Natural killer cell (primary cell): ENCODE results near the gene MRM3. TPM values are rescaled to one million over a fixed set of nuclear protein-coding genes. Genes with fewer than 3 reads are reported as not detected.

Experiments
- ATAC-seq, 3 donors: fragments of 150-1000 bp in 2 of 3; fragments of 200-7000 bp in 1 of 3; cut with Tn5 transposase; 1 replicate in 1 of 3; 2 replicates in 2 of 3; pipeline ENCODE4 v1.10.0; 2021; ENCODE audit warnings: mild to moderate bottlenecking in 2 of 3, moderate library complexity in 2 of 3
- DNase-seq, 2 donors: peaks; one replicate each; pipeline versions ENCODE4 v3.0.0 to v3.0.0-alpha.2; 2013 to 2021; ENCODE audit warnings: mixed read lengths in 1 of 2
- H3K27ac ChIP-seq: one replicate; pipeline ENCODE4 v1.5.1; 2013; ENCODE audit warnings: mild to moderate bottlenecking, low read length
- H3K27me3 ChIP-seq: one replicate; pipeline ENCODE4 v1.6.1; 2013; ENCODE audit warnings: low read length; ENCODE audit not compliant: control insufficient read depth, insufficient read depth
- H3K36me3 ChIP-seq: one replicate; pipeline ENCODE4 v1.6.1; 2013; ENCODE audit warnings: low read length; ENCODE audit not compliant: control insufficient read depth, insufficient read depth
- H3K4me1 ChIP-seq: one replicate; pipeline ENCODE4 v1.6.1; 2013; ENCODE audit warnings: low read length; ENCODE audit not compliant: control insufficient read depth, insufficient read depth
- H3K4me3 ChIP-seq: one replicate; pipeline ENCODE4 v1.5.1; 2013; ENCODE audit warnings: low read length
- H3K9me3 ChIP-seq: one replicate; pipeline ENCODE4 v1.6.1; 2013; ENCODE audit warnings: low read length; ENCODE audit not compliant: control insufficient read depth, insufficient read depth
- H3K27ac Mint-ChIP-seq, 2 donors: one replicate each; pipeline ENCODE4 v1.8.0; 2022; ENCODE audit warnings: mild to moderate bottlenecking in 2 of 2, mixed read lengths in 2 of 2, moderate library complexity in 1 of 2
- H3K27me3 Mint-ChIP-seq, 2 donors: one replicate each; pipeline ENCODE4 v1.8.0; 2022; ENCODE audit warnings: low read depth in 2 of 2, mixed read lengths in 2 of 2
- H3K36me3 Mint-ChIP-seq: one replicate; pipeline ENCODE4 v1.8.0; 2022; ENCODE audit warnings: mixed read lengths
- H3K4me1 Mint-ChIP-seq, 2 donors: one replicate each; pipeline ENCODE4 v1.8.0; 2022; ENCODE audit warnings: mixed read lengths in 2 of 2
- H3K4me3 Mint-ChIP-seq: one replicate; pipeline ENCODE4 v1.8.0; 2022; ENCODE audit warnings: mild to moderate bottlenecking, moderate library complexity, mixed read lengths
- H3K9me3 Mint-ChIP-seq, 2 donors: one replicate each; pipeline ENCODE4 v1.8.0; 2022; ENCODE audit warnings: mixed read lengths in 2 of 2
- CTCF ChIP-seq: fragments of 200-600 bp; IDR thresholded peaks from one replicate; pipeline ENCODE4 v1.8.0; 2022; ENCODE audit warnings: antibody characterized with exemption
- WGBS: methylation state at CpG from one replicate; pipeline ENCODE4 v1.1.7; 2013; ENCODE audit warnings: missing lambda C conversion rate; ENCODE audit not compliant: insufficient coverage; 5-methylcytosine and 5-hydroxymethylcytosine counted together
- intact Hi-C: fragments of 100-400 bp; cut with micrococcal nuclease; formaldehyde crosslinking; loops from one replicate; pipeline ENCODE4 v1.14.2; 2022
- total RNA-seq, 4 donors: library from RNA; stranded (reverse); fragments of 120-200 nt in 1 of 4; gene quantifications; one replicate each; pipeline versions ENCODE4 v1.2.3 to v1.2.4, GENCODE V29; 2013 to 2022

Gene MRM3
- total RNA-seq, 3 donors from 2014 or later (not counting 1 experiment from before 2014, with no cell fraction given), result 24.3 to 32.2 (median 31.9) TPM

GRCh38 chr17:806781-807522 lies 24.8 kb downstream of the MRM3 start:
- Histone ChIP-seq H3K36me3 (no peaks in the 10 kb centered on the region), H3K27ac (no peak overlapping the region), H3K4me3 (no peak overlapping the region), H3K4me1 (no peaks in the 10 kb centered on the region), H3K9me3 (no peaks in the 10 kb centered on the region), H3K27me3 (no peaks in the 10 kb centered on the region)
- ATAC-seq, result no peak
- Mint-ChIP-seq H3K4me3 (no peak overlapping the region), H3K27me3 (peaks cover 0 to 3% of the 10 kb centered on the region in 2 donors), H3K9me3 (no peaks in the 10 kb centered on the region), H3K27ac (no peak overlapping the region), H3K36me3 (no peaks in the 10 kb centered on the region), H3K4me1 (no peaks in the 10 kb centered on the region)
- no peak for DNase-seq
- 86% methylated on average over 33 of the region's 33 CpGs for WGBS
- intact Hi-C loops, result no loop called here
- no peak for TF ChIP-seq CTCF

- no peak overlapping the region for H3K4me3 Mint-ChIP-seq
- DNase-seq (no peak), ATAC-seq (no peak)
- Histone ChIP-seq H3K27ac (no peak overlapping the region), H3K4me1 (no peaks in the 10 kb centered on the region), H3K9me3 (no peaks in the 10 kb centered on the region), H3K36me3 (no peaks in the 10 kb centered on the region), H3K27me3 (no peaks in the 10 kb centered on the region), H3K4me3 (no peak overlapping the region)
- intact Hi-C loops, result no loop called here
- H3K4me1 Mint-ChIP-seq, result no peaks in the 10 kb centered on the region
- TF ChIP-seq CTCF, result no peak
- no peaks in the 10 kb centered on the region for H3K9me3 Mint-ChIP-seq
- 88% methylated on average over 28 of the region's 28 CpGs for WGBS
- peaks cover 0 to 6% of the 10 kb centered on the region in 2 donors for H3K27me3 Mint-ChIP-seq
- H3K27ac Mint-ChIP-seq, result no peak overlapping the region
- no peaks in the 10 kb centered on the region for H3K36me3 Mint-ChIP-seq
Measured at GRCh38 chr17:807523-808294, 25.6 kb downstream of the MRM3 start.

- H3K4me1 Mint-ChIP-seq, result no peaks in the 10 kb centered on the region
- no peak overlapping the region for H3K4me3 Mint-ChIP-seq
- no peak overlapping the region for H3K27ac ChIP-seq
- H3K36me3 Mint-ChIP-seq, result no peaks in the 10 kb centered on the region
- H3K9me3 Mint-ChIP-seq, result no peaks in the 10 kb centered on the region
- WGBS, result 86% methylated on average over 29 of the region's 29 CpGs
- H3K27me3 ChIP-seq, result no peaks in the 10 kb centered on the region
- no peak overlapping the region for H3K27ac Mint-ChIP-seq
- H3K4me1 ChIP-seq, result no peaks in the 10 kb centered on the region
- H3K9me3 ChIP-seq, result no peaks in the 10 kb centered on the region
- H3K4me3 ChIP-seq, result no peak overlapping the region
- intact Hi-C loops, result no loop called here
- TF ChIP-seq CTCF, result no peak
- no peak for ATAC-seq
- H3K27me3 Mint-ChIP-seq, result peaks cover 0 to 6% of the 10 kb centered on the region in 2 donors
- DNase-seq, result no peak
- H3K36me3 ChIP-seq, result no peaks in the 10 kb centered on the region
Measured at GRCh38 chr17:811051-811784, 29.1 kb downstream of the MRM3 start.
